Endothelial cell (in vitro differentiated cells): ENCODE measurements around the gene BATF3. TPM values are rescaled to one million over a fixed set of nuclear protein-coding genes. Genes with fewer than 3 reads are reported as not detected.

ENCODE experiments used
- DNase-seq: peaks from one replicate; pipeline ENCODE4 v3.0.0; 2021; ENCODE audit warnings: low spot score
- H3K27ac Mint-ChIP-seq: one replicate; pipeline ENCODE4 v1.8.0; 2021; ENCODE audit warnings: mixed read lengths, inconsistent platforms; ENCODE audit not compliant: unreplicated experiment
- H3K27me3 Mint-ChIP-seq: one replicate; pipeline ENCODE4 v1.8.0; 2021; ENCODE audit warnings: mild to moderate bottlenecking, moderate library complexity, mixed read lengths, inconsistent platforms; ENCODE audit not compliant: unreplicated experiment
- H3K36me3 Mint-ChIP-seq: one replicate; pipeline ENCODE4 v1.8.0; 2021; ENCODE audit warnings: mild to moderate bottlenecking, low read depth, mixed read lengths, inconsistent platforms; ENCODE audit not compliant: unreplicated experiment
- H3K4me1 Mint-ChIP-seq: one replicate; pipeline ENCODE4 v1.8.0; 2021; ENCODE audit warnings: mild to moderate bottlenecking, mixed read lengths, inconsistent platforms; ENCODE audit not compliant: unreplicated experiment
- H3K4me3 Mint-ChIP-seq: one replicate; pipeline ENCODE4 v1.8.0; 2021; ENCODE audit warnings: mild to moderate bottlenecking, mixed read lengths, inconsistent platforms; ENCODE audit not compliant: unreplicated experiment
- H3K9me3 Mint-ChIP-seq: one replicate; pipeline ENCODE4 v1.8.0; 2021; ENCODE audit warnings: mixed read lengths, inconsistent platforms; ENCODE audit not compliant: unreplicated experiment
- CTCF ChIP-seq: fragments of 200-600 bp; sonication (generic); IDR thresholded peaks from one replicate; pipeline ENCODE4 v1.5.0; 2021; ENCODE audit warnings: antibody characterized with exemption; ENCODE audit not compliant: unreplicated experiment
- total RNA-seq: library from RNA; stranded (reverse); fragmentation: NEBNext Ultra II Directional; extraction: Animal tissue kit (Norgen Biotek cat#: 25700); gene quantifications from one replicate; pipeline ENCODE4 v1.2.1, GENCODE V29; 2021; ENCODE audit not compliant: unreplicated experiment

BATF3 gene
- total RNA-seq, 1 donor from 2014 or later = 0.54 TPM

- H3K4me1 Mint-ChIP-seq = peaks cover 11% of the 10 kb centered on the region
- DNase-seq = peak; percentile 62
- H3K4me3 Mint-ChIP-seq = peak overlapping the region; percentile 65
- peaks cover 17% of the 10 kb centered on the region for H3K27me3 Mint-ChIP-seq
- H3K9me3 Mint-ChIP-seq = no peaks in the 10 kb centered on the region
- TF ChIP-seq CTCF = peak; percentile 52
- no peak overlapping the region for H3K27ac Mint-ChIP-seq
- H3K36me3 Mint-ChIP-seq = peaks cover 5% of the 10 kb centered on the region
Observed at GRCh38 chr1:212699104-212699624, 476 bp downstream of the BATF3 start.

GRCh38 chr1:212698467-212699103, 1.1 kb downstream of the BATF3 start:
- no peak for DNase-seq
- TF ChIP-seq CTCF = no peak
- Mint-ChIP-seq H3K27me3 (peaks cover 17% of the 10 kb centered on the region), H3K4me1 (peaks cover 13% of the 10 kb centered on the region), H3K27ac (no peak overlapping the region), H3K4me3 (peak overlapping the region; percentile 72), H3K36me3 (peaks cover 5% of the 10 kb centered on the region), H3K9me3 (no peaks in the 10 kb centered on the region)

- Mint-ChIP-seq H3K4me1 (peaks cover 13% of the 10 kb centered on the region), H3K4me3 (no peak overlapping the region), H3K36me3 (peaks cover 5% of the 10 kb centered on the region), H3K27me3 (peaks cover 20% of the 10 kb centered on the region), H3K9me3 (no peaks in the 10 kb centered on the region), H3K27ac (no peak overlapping the region)
- no peak for DNase-seq
- TF ChIP-seq CTCF = no peak
Observed at GRCh38 chr1:212696721-212697331, 2.8 kb downstream of the BATF3 start.

- H3K27me3 Mint-ChIP-seq = peaks cover 10% of the 10 kb centered on the region
- no peak for TF ChIP-seq CTCF
- no peak for DNase-seq
- H3K4me1 Mint-ChIP-seq = peaks cover 6% of the 10 kb centered on the region
- H3K36me3 Mint-ChIP-seq = no peaks in the 10 kb centered on the region
- H3K27ac Mint-ChIP-seq = no peak overlapping the region
- no peak overlapping the region for H3K4me3 Mint-ChIP-seq
- no peaks in the 10 kb centered on the region for H3K9me3 Mint-ChIP-seq
Observed at GRCh38 chr1:212692774-212693644, 6.6 kb downstream of the BATF3 start.
